SK-N-SH (cell line): ENCODE results near the gene BCAR3.

Experiments used
- CHD2 ChIP-seq: fragments of 150-350 bp; IDR thresholded peaks from 2 replicates; pipeline ENCODE4 v1.6.1; 2018; ENCODE audit warnings: low read length; ENCODE audit not compliant: partially characterized antibody
- EP300 ChIP-seq, 2 experiments: IDR thresholded peaks; 2 replicates each; pipeline versions ENCODE4 v1.4.0 to v1.6.1; 2012; ENCODE audit warnings: borderline replicate concordance in 1 of 2, low read depth in 1 of 2, low read length in 1 of 2
- EZH2phosphoT487 ChIP-seq: fragments of 200-600 bp; sonication (generic); IDR thresholded peaks from 2 replicates; pipeline ENCODE4 v1.6.1; 2017; ENCODE audit warnings: low read depth, mixed run types, mild to moderate bottlenecking, antibody characterized with exemption, moderate library complexity, borderline replicate concordance
- IRF3 ChIP-seq: fragments of 150-350 bp; IDR thresholded peaks from 2 replicates; pipeline ENCODE4 v1.6.1; 2016; ENCODE audit warnings: mild to moderate bottlenecking, low read depth, low read length
- MAX ChIP-seq: IDR thresholded peaks from 2 replicates; pipeline ENCODE4 v1.4.0; 2012; ENCODE audit warnings: low read depth
- RAD21 ChIP-seq: IDR thresholded peaks from 2 replicates; pipeline ENCODE4 v1.6.1; 2012; ENCODE audit warnings: mild to moderate bottlenecking, low read length
- TAF1 ChIP-seq: IDR thresholded peaks from 2 replicates; pipeline ENCODE4 v1.6.1; 2012; ENCODE audit warnings: low read depth, mild to moderate bottlenecking, low read length, moderate library complexity, borderline replicate concordance
- USF2 ChIP-seq: fragments of 150-350 bp; IDR thresholded peaks from 2 replicates; pipeline ENCODE4 v1.6.1; 2017; ENCODE audit warnings: antibody characterized with exemption, low read length, low read depth, borderline replicate concordance
- TF ChIP-seq, protein P1 (sequence below): fragments of 200-600 bp; sonication (generic); IDR thresholded peaks from 2 replicates; pipeline ENCODE4 v1.6.1; 2017; ENCODE audit warnings: antibody characterized with exemption, mild to moderate bottlenecking, moderate library complexity

DNA sequence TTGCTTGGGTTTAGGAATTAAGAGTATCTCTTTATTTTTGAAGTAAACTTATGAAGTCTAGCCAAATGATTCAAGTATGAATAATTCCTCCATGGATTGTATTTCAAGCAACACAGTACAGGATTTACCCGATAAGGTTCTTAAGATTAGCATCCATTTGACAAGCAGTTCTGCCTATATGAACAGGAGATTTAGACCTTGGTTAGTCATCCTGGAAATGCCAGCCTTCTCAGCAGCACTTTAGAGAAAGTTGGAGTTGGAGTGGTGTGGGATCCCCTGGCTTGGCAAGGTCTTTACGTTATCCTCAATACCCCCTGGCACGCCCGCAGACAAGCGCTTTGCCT, 1.6 kb downstream of the BCAR3 start:
- TF ChIP-seq EP300 (IDR thresholded peaks at IDR 0.05; ENCODE audit: borderline replicate concordance in 1 of 2, low read depth in 1 of 2, low read length in 1 of 2): peak in 1 of 2 experiments; percentile 62; a peak in 1 of 4 replicates
- TF ChIP-seq RAD21: no peak
- TF ChIP-seq, protein P1, sequence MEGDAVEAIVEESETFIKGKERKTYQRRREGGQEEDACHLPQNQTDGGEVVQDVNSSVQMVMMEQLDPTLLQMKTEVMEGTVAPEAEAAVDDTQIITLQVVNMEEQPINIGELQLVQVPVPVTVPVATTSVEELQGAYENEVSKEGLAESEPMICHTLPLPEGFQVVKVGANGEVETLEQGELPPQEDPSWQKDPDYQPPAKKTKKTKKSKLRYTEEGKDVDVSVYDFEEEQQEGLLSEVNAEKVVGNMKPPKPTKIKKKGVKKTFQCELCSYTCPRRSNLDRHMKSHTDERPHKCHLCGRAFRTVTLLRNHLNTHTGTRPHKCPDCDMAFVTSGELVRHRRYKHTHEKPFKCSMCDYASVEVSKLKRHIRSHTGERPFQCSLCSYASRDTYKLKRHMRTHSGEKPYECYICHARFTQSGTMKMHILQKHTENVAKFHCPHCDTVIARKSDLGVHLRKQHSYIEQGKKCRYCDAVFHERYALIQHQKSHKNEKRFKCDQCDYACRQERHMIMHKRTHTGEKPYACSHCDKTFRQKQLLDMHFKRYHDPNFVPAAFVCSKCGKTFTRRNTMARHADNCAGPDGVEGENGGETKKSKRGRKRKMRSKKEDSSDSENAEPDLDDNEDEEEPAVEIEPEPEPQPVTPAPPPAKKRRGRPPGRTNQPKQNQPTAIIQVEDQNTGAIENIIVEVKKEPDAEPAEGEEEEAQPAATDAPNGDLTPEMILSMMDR: no peak
- TF ChIP-seq USF2: no peak
- no peak for TF ChIP-seq EZH2phosphoT487
- TF ChIP-seq CHD2: no peak
- TF ChIP-seq MAX: peak; percentile 15
- no peak for TF ChIP-seq IRF3
- TF ChIP-seq TAF1: peak; percentile 31; the same call in 1 of the 2 replicates
